NCI-H2029 (cell line): ENCODE data around the gene ST3GAL3.
"Not testable (repeated sequence)": the region's sequence is repeated elsewhere in the genome, so short reads cannot be mapped to it uniquely, and the experiment has no call there.

ENCODE experiments used
- DNase-seq: peaks from one replicate; lab custom pipeline; 2025; lab: John Stamatoyannopoulos, UW

Gene ST3GAL3

GRCh38 chr1:43757343-43758053, 50.2 kb downstream of the ST3GAL3 start:
- no peak for DNase-seq

DNA sequence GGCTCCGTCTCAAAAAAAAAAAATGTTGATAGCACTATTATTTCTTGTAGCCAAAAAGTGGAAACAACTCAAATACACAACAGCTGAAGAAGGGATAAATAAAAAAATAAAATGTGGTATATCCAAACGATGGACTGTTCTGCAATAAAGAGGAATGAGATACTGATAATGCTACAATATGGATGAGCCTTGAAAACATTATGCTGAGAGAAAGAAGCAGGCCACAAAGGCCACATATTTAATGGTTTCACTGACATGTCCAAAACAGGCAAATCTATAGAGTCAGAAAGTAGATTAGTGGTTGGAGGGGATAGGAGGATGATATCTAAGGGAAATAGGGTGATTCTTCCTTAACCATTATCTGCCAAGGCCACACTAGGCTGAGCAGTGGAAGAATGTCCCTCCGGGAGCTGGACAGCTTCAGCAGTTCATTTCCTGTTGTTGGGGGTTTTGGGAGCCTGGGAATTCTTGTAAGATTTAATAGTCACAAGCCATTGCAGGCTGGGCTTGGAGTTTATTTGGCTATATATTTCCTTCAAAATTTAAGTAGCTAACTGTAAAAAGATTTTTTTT, 53.5 kb downstream of the ST3GAL3 start:
- no peak for DNase-seq

GRCh38 chr1:43763497-43763973, 56.2 kb downstream of the ST3GAL3 start:
- peak; percentile 96 for DNase-seq

- peak; percentile 87 for DNase-seq
Measured at GRCh38 chr1:43764581-43764980, 57.2 kb downstream of the ST3GAL3 start.

- peak; percentile 27 for DNase-seq
Measured at GRCh38 chr1:43766086-43766784, 58.9 kb downstream of the ST3GAL3 start.

GRCh38 chr1:43766818-43767525, 59.6 kb downstream of the ST3GAL3 start:
- no peak for DNase-seq

DNA sequence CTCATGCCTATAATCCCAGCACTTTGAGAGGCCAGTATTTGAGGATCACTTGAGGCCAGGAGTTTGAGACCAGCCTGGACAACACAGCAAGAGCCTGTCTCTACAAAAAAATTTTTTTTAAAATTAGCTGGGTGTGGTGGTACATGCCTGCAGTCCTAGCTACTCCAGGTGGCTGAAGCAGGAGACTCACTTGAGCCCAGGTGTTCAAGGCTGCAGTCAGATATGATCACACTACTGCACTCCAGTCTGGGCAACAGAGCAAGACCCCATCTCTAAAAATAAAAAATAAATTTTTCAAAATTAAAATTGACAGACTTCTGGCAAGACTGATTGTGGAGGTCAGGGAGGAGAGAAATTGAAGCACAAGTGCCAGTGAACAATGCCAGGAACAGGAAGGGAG, 60.8 kb downstream of the ST3GAL3 start:
- no peak for DNase-seq

GRCh38 chr1:43769350-43769908, 62.1 kb downstream of the ST3GAL3 start:
- DNase-seq, result no peak

DNA sequence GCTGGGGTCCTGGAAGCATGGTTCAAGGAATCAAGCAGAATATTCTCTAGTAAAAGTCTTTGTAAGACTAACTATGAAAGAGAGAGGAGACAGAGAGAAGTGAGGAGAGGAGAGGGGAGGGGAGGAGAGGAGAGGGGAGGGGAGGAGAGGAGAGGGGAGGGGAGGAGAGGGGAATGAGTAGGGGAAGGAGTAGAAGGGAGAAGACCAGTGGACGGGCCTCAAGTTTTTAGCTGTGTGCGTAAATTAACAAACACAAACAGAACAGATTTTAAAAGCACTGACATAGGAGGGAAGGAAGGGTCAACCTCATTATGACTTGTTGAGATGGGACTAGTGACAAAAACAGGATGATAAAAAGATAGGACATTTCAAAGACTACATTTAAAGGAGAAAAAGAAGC, 62.8 kb downstream of the ST3GAL3 start:
- no peak for DNase-seq

- no peak for DNase-seq
Measured at GRCh38 chr1:43772978-43773377, 65.6 kb downstream of the ST3GAL3 start.

GRCh38 chr1:43773821-43774220, 66.5 kb downstream of the ST3GAL3 start:
- DNase-seq, result no peak

DNA sequence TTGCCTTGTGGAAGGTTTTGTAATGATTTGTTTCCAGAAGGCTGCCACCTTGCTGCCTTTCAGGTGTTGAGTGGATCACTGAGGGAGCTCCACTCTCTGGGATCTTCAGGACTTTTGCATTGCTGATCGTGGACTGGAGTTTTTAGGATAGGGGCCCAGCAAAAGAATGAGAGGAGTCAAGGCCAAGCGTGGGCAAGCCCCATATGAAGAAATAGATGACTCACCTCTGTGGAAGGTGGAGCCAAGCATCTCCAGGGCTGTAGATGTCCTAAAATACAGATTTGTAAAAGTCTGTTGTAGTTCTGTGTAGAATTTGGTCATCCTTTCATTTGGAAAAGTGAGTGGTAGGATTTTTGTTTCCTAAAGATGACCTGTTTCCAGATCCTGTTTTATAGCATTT, 67.0 kb downstream of the ST3GAL3 start:
- no peak for DNase-seq

DNA sequence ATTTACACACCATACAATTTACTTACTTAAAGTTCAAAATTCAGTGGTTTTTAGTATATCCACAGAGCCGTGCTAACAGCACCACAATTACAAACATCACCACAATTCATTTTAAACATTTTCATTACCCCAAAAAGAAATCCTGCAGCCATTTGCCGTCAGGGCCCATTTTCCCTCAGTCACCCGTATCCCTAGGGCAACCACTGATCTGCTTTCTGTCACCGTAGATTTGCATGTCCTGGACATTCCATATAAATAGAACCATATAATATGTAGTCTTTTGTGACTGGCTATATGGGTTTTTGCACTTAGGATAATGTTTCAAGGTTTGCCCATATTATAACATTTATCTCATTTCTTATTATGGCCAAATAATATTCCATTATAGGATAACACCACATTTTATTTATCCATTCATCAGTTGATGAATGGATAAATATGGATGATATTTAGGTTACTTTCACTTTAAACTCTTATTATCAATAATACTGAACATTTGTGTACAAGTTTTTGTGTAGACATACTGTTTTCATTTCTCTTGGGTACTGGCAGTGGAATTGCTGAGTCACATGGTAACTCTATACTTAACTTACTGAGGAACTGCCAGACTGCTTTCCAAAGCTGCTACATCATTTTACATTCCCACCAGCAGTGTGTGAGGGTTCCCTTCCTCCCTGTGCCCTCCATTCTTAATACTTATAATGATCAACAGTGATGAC, 68.9 kb downstream of the ST3GAL3 start:
- DNase-seq, result no peak

DNA sequence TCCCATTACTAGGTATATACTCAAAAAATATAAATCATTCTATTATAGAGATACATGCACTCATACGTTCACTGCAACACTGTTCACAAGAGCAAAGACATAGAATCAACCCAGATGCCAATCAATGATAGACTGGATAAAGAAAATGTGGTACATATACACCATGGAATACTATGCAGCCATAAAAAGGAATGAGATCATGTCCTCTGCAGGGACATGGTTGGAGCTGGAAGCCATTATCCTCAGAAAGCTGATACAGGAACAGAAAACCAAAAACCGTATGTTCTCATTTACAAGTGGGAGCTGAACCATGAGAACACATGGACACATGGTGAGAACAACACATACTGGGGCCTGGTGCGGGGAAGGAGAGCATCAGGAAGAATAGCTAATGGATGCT, 70.6 kb downstream of the ST3GAL3 start:
- not testable (repeated sequence) for DNase-seq

- DNase-seq, result no peak
Measured at GRCh38 chr1:43779266-43779665, 71.9 kb downstream of the ST3GAL3 start.

DNA sequence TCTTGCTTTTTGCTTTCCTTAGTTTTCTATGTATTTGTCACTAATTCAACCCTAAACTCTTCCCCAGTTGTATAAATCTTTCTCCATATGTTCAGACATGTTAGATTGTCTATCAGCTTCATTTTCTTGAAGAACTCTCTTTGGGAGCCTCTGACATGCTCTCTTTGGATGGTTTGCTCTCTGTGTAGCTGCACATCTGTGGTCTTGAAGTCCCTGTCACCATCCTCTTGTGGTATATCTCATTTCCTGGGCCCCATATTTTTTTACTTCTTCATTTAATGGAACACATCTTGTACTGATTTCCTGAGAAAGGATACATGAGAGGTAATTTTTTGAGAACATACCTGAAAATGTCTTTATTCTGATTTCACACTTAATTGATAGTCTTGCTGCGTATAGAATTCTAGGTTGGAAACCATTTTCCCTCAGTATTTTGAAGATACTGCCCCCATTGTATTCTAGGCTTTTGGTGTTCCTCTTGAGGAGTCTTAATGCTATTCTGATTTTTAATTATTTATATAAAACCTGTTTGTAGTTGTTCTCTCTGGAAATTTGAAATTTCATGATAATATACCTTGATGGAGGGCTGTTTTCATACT, 72.6 kb downstream of the ST3GAL3 start:
- DNase-seq, result no peak

GRCh38 chr1:43781574-43781973, 74.2 kb downstream of the ST3GAL3 start:
- no peak for DNase-seq

GRCh38 chr1:43783096-43783670, 75.8 kb downstream of the ST3GAL3 start:
- peak; percentile 29 for DNase-seq

DNA sequence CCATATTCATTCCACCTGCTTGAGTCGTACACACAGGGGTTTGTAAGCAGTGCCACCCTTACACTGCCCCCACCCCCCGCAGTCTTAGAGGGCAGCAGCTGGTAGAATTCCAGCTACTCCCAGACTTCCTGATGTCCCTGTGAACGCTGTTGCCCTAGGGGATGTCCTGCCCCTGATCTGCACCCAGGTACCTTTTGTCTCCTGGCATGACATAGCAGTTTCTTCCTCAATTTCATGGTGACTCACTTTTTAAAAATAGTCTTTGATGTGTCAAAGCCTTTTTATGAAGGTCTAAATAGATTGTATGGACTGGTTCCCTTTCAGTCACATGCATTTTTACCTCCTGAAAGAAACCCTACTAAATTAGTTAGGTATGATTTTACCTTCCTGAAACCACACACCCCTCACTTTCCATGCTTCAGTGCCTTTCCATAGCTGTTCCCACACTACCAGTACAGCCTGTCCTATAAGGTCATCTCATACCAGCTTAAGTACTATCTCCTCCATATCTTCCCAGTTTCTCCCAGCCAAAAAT, 76.4 kb downstream of the ST3GAL3 start:
- peak; percentile 58 for DNase-seq

- DNase-seq, result no peak
Measured at GRCh38 chr1:43786201-43786958, 79.0 kb downstream of the ST3GAL3 start.
